ENCODE measurements around the gene SUPT3H.

DNA sequence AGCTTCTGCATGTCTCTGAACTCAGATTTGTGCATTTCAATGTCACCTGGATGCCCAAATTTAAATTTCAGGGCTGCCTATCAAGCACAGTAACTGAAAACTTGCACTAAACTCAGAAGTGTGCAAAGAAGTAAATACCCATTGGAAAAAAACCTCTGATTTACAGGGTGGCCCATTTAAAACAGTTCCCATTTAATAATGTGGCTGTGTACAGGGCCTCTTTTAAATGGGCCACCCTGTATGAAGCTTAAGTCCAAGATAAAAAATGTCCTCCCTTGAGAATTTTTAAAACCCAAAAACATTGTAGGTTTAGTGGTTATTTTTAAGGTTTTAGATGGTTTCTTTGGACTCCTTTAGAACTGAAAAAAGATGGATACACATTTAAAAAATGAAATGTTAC lies 251.7 kb downstream of the SUPT3H start:
- TF ChIP-seq ZNF180 (CRISPR knock-in tag; IDR thresholded peaks at IDR 0.05; ENCODE audit: borderline replicate concordance, low read depth) (no peak), TAF1 (CRISPR knock-in tag; IDR thresholded peaks at IDR 0.05) (no peak), FOXA1 (IDR thresholded peaks at IDR 0.05) (no peak), FOXA1 (CRISPR knock-in tag; IDR thresholded peaks at IDR 0.05) (no peak), POLR2AphosphoS5 (IDR thresholded peaks at IDR 0.05; ENCODE audit: low read depth, low read length) (no peak), RXRA (CRISPR knock-in tag; IDR thresholded peaks at IDR 0.05) (no peak), ZNF232 (CRISPR knock-in tag; IDR thresholded peaks at IDR 0.05; ENCODE audit: borderline replicate concordance) (no peak)
- TF ChIP-seq, protein P1, sequence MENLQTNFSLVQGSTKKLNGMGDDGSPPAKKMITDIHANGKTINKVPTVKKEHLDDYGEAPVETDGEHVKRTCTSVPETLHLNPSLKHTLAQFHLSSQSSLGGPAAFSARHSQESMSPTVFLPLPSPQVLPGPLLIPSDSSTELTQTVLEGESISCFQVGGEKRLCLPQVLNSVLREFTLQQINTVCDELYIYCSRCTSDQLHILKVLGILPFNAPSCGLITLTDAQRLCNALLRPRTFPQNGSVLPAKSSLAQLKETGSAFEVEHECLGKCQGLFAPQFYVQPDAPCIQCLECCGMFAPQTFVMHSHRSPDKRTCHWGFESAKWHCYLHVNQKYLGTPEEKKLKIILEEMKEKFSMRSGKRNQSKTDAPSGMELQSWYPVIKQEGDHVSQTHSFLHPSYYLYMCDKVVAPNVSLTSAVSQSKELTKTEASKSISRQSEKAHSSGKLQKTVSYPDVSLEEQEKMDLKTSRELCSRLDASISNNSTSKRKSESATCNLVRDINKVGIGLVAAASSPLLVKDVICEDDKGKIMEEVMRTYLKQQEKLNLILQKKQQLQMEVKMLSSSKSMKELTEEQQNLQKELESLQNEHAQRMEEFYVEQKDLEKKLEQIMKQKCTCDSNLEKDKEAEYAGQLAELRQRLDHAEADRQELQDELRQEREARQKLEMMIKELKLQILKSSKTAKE (CRISPR knock-in tag; IDR thresholded peaks at IDR 0.05; ENCODE audit: borderline replicate concordance), result no peak

Data from HepG2 (cell line).